PFSK-1 (cell line): Measurements from ENCODE around the gene CAPN1.

ENCODE experiments used
- FOXP2 ChIP-seq: optimal IDR thresholded peaks from 2 replicates; pipeline ENCODE3; 2011; ENCODE audit warnings: borderline replicate concordance, control low read depth, inconsistent platforms; ENCODE audit not compliant: insufficient read depth; ENCODE audit errors: extremely low read length, extremely low read depth
- POLR2AphosphoS5 ChIP-seq: IDR thresholded peaks from 2 replicates; pipeline ENCODE4 v1.6.1; 2012; ENCODE audit warnings: low read depth, mild to moderate bottlenecking, control low read depth, low read length, moderate library complexity
- REST ChIP-seq, 2 experiments: IDR thresholded peaks; 2 replicates each; pipeline versions ENCODE4 v1.6.1 to v1.8.0; 2011 to 2012; ENCODE audit warnings: low read depth in 2 of 2, low read length in 2 of 2, control low read depth in 1 of 2, inconsistent platforms in 1 of 2, mild to moderate bottlenecking in 1 of 2, moderate library complexity in 1 of 2; ENCODE audit not compliant: insufficient read depth in 1 of 2
- TAF1 ChIP-seq: IDR thresholded peaks from 2 replicates; pipeline ENCODE4 v1.6.1; 2012; ENCODE audit warnings: low read length, control low read depth, borderline replicate concordance; ENCODE audit not compliant: insufficient read depth

- no peak for TF ChIP-seq POLR2AphosphoS5
- no peak for TF ChIP-seq REST (IDR thresholded peaks at IDR 0.05; ENCODE audit: insufficient read depth in 1 of 2, low read depth in 2 of 2, low read length in 2 of 2)
- TF ChIP-seq FOXP2 = no peak
- TF ChIP-seq TAF1 = no peak
These were observed 30.3 kb upstream of the CAPN1 start for GRCh38 chr11:65151331-65151899.
